ENCODE data around the gene SH3GL3. TPM values are rescaled to one million over a fixed set of nuclear protein-coding genes. Genes with fewer than 3 reads are reported as not detected.

Gene SH3GL3
- total RNA-seq, 2 experiments from 2014 or later: not detected

- H2AFZ ChIP-seq (ENCODE audit: low read length): no peak overlapping the region
- H3K4me1 ChIP-seq (ENCODE audit: insufficient read depth, low read length, poor library complexity, severe bottlenecking): no peaks in the 10 kb centered on the region
- intact Hi-C loops (cut with micrococcal nuclease; ENCODE audit: unreplicated experiment): no loop called here
- H4K20me1 ChIP-seq (ENCODE audit: insufficient read depth, low read length): no peaks in the 10 kb centered on the region
- H3K36me3 ChIP-seq (ENCODE audit: insufficient read depth, low read length): no peaks in the 10 kb centered on the region
- no peak overlapping the region for H3K4me3 ChIP-seq (ENCODE audit: low read depth, low read length, poor library complexity, severe bottlenecking)
- no peaks in the 10 kb centered on the region for H3K9me2 ChIP-seq (ENCODE audit: insufficient read depth, low read length)
- TF ChIP-seq EZH2phosphoT487 (IDR thresholded peaks at IDR 0.05; ENCODE audit: borderline replicate concordance, low read depth, low read length): no peak
- TF ChIP-seq CTCF (conservative IDR thresholded peaks at IDR 0.05; ENCODE audit: low read length): no peak
- CTCF ChIA-PET (ENCODE audit: unreplicated experiment): no interaction called here
- no peak overlapping the region for H3K27ac ChIP-seq (ENCODE audit: low read depth, low read length, poor library complexity, severe bottlenecking)
- no peak overlapping the region for H3K4me2 ChIP-seq (ENCODE audit: low read length)
- POLR2A ChIA-PET: no interaction called here
- no peak for DNase-seq (ENCODE audit: low spot score)
- no peaks in the 10 kb centered on the region for H3K9me3 ChIP-seq (ENCODE audit: low read length)
- BruUV-seq (replicated peaks): no TSS peak
- no peaks in the 10 kb centered on the region for H3K79me2 ChIP-seq (ENCODE audit: insufficient read depth, low read depth, low read length)
Measured at GRCh38 chr15:83555383-83555782, 108.2 kb downstream of the SH3GL3 start.

DNA sequence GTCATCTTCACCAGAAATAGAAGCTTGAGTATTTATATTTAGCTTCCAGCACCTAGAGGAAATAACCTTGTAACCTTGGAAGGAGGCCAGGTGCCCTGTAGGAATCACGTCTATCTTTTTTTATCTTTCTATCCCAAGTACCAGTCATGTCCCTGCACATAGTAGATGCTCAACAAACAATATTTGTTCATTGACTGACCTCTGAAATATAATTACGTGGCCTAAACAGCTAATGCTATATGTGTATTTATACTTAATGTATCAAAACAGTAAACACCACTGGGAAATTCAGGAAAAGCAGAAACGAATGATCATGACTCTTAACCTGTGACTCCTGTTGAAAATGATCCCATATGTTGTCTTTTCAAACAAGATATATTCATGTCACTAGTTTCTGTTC is 108.9 kb downstream of the SH3GL3 start:
- CTCF ChIA-PET (ENCODE audit: unreplicated experiment): no interaction called here
- H3K36me3 ChIP-seq (ENCODE audit: insufficient read depth, low read length): no peaks in the 10 kb centered on the region

DNA sequence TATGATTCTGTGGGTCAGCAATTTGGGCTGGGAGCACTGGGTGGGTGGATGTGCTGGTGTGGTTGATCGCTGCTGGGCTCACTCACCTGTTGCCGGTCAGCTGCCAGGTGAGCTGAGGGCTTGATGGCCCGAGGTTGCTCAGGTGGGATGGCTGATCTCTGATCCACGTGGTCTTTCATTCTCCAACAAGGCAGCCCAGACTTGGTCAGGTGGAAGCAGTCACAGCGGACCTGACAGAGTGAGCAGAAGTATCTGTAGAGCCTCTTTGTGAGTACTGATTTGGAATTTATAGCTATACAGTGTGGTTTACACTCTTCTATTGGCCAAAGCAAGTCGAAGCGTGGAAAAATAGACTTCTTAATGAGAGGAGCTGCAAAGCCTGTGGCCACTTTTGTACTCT is 109.6 kb downstream of the SH3GL3 start:
- intact Hi-C loops (cut with micrococcal nuclease; ENCODE audit: unreplicated experiment): no loop called here
- Histone ChIP-seq H3K9me2 (ENCODE audit: insufficient read depth, low read length) (no peaks in the 10 kb centered on the region), H3K79me2 (ENCODE audit: insufficient read depth, low read depth, low read length) (no peaks in the 10 kb centered on the region), H4K20me1 (ENCODE audit: insufficient read depth, low read length) (no peaks in the 10 kb centered on the region), H3K36me3 (ENCODE audit: insufficient read depth, low read length) (no peaks in the 10 kb centered on the region), H3K4me1 (ENCODE audit: insufficient read depth, low read length, poor library complexity, severe bottlenecking) (no peaks in the 10 kb centered on the region), H3K4me2 (ENCODE audit: low read length) (no peak overlapping the region), H2AFZ (ENCODE audit: low read length) (no peak overlapping the region), H3K4me3 (ENCODE audit: low read depth, low read length, poor library complexity, severe bottlenecking) (no peak overlapping the region), H3K9me3 (ENCODE audit: low read length) (no peaks in the 10 kb centered on the region), H3K27ac (ENCODE audit: low read depth, low read length, poor library complexity, severe bottlenecking) (no peak overlapping the region)
- ChIA-PET CTCF (ENCODE audit: unreplicated experiment) (no interaction called here), POLR2A (no interaction called here)
- TF ChIP-seq EZH2phosphoT487 (IDR thresholded peaks at IDR 0.05; ENCODE audit: borderline replicate concordance, low read depth, low read length): no peak
- TF ChIP-seq CTCF (conservative IDR thresholded peaks at IDR 0.05; ENCODE audit: low read length): no peak
- no TSS peak for BruUV-seq (replicated peaks)
- DNase-seq (ENCODE audit: low spot score): no peak

More for the DNA sequence above, 108.9 kb downstream of the SH3GL3 start:
- Histone ChIP-seq H2AFZ (ENCODE audit: low read length) (no peak overlapping the region), H3K27ac (ENCODE audit: low read depth, low read length, poor library complexity, severe bottlenecking) (no peak overlapping the region), H3K4me2 (ENCODE audit: low read length) (no peak overlapping the region), H3K4me3 (ENCODE audit: low read depth, low read length, poor library complexity, severe bottlenecking) (no peak overlapping the region), H3K79me2 (ENCODE audit: insufficient read depth, low read depth, low read length) (no peaks in the 10 kb centered on the region), H3K4me1 (ENCODE audit: insufficient read depth, low read length, poor library complexity, severe bottlenecking) (no peaks in the 10 kb centered on the region), H3K9me2 (ENCODE audit: insufficient read depth, low read length) (no peaks in the 10 kb centered on the region), H3K9me3 (ENCODE audit: low read length) (no peaks in the 10 kb centered on the region), H4K20me1 (ENCODE audit: insufficient read depth, low read length) (no peaks in the 10 kb centered on the region)
- DNase-seq (ENCODE audit: low spot score): no peak
- no TSS peak for BruUV-seq (replicated peaks)
- TF ChIP-seq EZH2phosphoT487 (IDR thresholded peaks at IDR 0.05; ENCODE audit: borderline replicate concordance, low read depth, low read length) (no peak), CTCF (conservative IDR thresholded peaks at IDR 0.05; ENCODE audit: low read length) (no peak)
- POLR2A ChIA-PET: no interaction called here
- intact Hi-C loops (cut with micrococcal nuclease; ENCODE audit: unreplicated experiment): no loop called here

Data from OCI-LY7 (cell line).